WI38 (cell line): ENCODE data around the gene ARL8B.
"Not testable (repeated sequence)": the region's sequence is repeated elsewhere in the genome, so short reads cannot be mapped to it uniquely, and the experiment has no call there.

Experiments
- H3K4me3 ChIP-seq: 2 replicates; pipeline ENCODE4 v1.5.1; 2011; ENCODE audit warnings: low read depth, mild to moderate bottlenecking, control low read depth, low read length
- TF ChIP-seq, protein P1 (sequence below): IDR thresholded peaks from 2 replicates; pipeline ENCODE4 v1.5.1; 2012; ENCODE audit warnings: low read depth, mild to moderate bottlenecking, control low read depth, low read length

The ARL8B gene

DNA sequence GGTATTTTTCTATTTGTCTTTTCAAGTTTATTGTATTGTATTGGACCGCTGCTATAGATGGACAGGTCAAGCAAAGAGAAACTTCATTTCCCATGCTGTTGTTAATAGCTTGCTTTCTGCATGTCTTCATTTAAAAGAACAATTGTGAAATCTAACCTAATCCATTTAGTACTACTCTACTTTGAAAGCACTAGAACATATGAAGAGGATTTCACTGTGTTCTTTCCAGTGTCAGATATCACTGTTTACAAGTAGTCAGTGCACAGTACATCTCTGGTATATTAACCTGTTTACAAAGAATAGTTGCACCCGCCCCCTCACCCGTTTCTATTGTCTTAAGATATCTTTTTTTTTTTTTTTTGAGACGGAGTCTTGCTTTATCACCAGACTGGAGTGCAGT, 43.6 kb downstream of the ARL8B start:
- TF ChIP-seq, protein P1, sequence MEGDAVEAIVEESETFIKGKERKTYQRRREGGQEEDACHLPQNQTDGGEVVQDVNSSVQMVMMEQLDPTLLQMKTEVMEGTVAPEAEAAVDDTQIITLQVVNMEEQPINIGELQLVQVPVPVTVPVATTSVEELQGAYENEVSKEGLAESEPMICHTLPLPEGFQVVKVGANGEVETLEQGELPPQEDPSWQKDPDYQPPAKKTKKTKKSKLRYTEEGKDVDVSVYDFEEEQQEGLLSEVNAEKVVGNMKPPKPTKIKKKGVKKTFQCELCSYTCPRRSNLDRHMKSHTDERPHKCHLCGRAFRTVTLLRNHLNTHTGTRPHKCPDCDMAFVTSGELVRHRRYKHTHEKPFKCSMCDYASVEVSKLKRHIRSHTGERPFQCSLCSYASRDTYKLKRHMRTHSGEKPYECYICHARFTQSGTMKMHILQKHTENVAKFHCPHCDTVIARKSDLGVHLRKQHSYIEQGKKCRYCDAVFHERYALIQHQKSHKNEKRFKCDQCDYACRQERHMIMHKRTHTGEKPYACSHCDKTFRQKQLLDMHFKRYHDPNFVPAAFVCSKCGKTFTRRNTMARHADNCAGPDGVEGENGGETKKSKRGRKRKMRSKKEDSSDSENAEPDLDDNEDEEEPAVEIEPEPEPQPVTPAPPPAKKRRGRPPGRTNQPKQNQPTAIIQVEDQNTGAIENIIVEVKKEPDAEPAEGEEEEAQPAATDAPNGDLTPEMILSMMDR: no peak
- no peak overlapping the region for H3K4me3 ChIP-seq

DNA sequence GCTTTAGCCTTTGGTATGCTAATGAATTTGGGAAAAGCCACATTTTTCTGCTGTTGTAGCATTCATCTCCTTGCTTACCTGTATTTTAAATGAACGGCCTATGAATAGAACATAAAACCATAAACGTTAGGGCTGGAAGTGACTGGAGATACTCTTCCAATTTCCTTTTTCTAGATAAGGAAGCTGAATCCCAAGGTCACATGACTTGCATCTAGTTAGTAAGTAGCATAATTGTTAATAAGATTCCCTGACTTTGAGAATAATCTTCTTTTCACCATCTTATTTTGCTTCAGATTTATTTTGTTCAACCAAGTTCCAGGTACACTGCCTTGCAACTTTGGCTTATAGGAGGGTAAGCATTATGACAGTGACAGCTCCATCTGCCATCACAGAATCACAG, 44.8 kb downstream of the ARL8B start:
- TF ChIP-seq, protein P1: no peak
- H3K4me3 ChIP-seq: no peak overlapping the region

DNA sequence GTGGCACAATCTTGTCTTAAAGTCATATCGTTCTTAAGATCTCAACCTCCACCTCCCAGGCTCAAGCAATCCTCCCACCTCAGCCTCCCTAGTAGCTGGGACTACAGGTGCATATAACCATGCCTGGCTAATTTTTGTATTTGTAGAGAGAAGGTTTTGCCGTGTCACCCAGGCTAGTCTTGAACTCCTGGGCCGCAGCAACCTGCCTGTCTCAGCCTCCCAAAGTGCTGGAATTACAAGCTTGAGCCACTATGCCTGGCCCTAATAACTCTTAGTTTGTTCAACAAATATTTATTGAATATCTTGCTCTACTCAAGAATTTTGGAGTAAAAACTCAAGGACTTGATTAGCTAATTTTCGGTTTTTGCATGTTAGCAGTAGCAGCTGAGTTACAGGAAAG, 46.0 kb downstream of the ARL8B start:
- H3K4me3 ChIP-seq: no peak overlapping the region
- TF ChIP-seq, protein P1: no peak

DNA sequence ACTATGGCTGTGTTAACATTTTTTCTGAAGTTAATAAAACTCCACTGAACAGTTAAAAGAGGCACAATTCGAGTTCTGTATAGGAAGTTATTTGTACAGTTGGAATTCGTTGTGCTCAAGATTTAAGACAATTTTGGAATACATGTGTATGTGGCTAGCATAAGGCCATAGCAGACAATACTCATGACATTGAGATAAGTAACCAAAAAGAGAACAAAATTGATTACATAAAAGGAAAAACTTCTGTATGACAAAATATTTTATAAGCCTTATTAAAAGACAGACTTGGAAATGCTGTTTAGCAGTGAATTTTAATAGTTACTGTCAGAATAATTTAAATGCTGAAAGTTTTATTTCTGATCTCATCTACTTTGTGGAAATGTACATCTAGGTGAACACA, 47.7 kb downstream of the ARL8B start:
- TF ChIP-seq, protein P1: no peak

DNA sequence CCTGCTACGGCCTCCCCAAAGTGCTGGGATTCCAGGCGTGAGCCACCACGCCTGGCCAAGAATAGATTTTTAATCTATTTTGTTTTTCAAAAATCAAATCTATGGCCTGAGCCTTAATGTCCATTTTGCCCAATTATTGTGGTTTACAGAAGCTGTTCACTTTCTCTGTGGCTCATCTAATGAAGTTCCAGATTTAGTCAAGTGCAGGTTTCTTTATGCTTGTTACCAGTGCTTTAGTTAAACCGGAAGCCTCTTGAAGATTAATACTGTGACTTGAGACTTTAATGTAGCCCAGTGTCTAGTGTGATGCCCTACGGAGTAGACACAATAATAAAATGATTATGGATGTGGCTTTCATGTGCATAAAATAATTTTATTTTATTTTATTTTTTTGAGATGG, 48.9 kb downstream of the ARL8B start:
- TF ChIP-seq, protein P1: no peak
- H3K4me3 ChIP-seq: no peak overlapping the region

More for the DNA sequence above, 47.7 kb downstream of the ARL8B start:
- H3K4me3 ChIP-seq: no peak overlapping the region

DNA sequence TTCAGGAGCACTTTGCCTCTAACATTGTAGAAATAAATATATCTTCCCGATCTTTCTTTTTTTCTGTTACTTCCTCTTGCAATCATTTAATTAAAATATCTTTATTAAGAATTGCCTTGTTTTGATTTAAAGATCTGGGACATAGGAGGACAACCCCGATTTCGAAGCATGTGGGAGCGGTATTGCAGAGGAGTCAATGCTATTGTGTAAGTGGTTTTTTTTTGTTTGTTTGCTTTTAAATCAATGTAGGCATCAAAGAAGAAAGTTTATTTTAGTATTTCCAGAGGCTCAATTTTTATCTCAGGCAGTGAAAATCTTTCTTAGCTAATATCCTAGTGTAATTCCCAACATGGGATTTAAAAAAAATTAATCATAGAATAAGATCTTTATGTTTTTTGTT, 49.9 kb downstream of the ARL8B start:
- TF ChIP-seq, protein P1: no peak
- no peak overlapping the region for H3K4me3 ChIP-seq

DNA sequence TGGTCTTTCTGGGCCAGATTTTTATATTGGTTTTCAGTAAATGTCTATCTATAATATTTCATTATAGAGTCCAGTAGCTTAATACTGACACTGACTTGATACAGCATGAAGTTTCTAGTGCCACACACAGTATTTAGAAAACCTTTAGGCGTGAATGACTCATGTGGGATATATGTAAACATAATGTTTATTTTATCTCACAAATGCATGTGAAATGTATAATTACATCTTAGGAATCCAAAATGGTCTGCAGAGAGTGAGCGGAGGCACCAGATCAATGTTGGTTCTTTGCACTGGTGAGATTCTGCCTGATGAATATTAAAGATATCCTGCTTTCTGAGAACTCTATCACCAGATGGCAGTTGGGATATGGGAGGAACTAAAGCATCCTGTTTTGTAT, 56.9 kb downstream of the ARL8B start:
- not testable (repeated sequence) for H3K4me3 ChIP-seq

DNA sequence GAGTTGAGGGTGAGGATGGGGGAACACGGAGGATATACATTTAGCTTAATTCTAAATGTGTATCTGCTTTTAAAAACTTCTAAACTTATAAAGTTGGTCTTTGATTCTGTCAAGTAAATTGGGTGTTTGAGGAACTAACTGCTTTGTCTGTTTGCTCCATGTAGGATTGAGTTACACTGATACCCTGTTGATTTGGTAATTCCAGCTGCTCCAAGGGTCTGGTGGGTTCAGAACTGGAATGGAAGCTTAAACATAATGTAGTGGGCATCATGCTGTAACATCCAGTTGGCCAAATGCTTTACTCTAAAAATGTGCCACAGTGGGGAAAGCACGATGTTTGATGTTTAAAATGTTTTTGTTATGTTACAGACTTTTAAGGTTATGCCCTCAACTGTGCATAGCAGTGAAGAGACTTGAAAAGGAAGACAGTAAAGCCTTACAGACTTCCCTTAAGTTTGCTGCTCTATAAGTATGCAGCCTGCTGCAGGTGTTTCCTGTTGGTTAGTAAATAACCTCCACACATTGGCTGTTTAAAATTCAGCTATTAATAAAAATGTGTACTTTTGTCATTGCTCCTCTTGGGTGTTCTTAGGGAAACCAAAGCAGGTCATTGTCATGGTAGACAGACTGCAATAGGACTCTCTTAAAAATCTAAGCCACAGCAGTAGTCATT, 59.5 kb downstream of the ARL8B start:
- TF ChIP-seq, protein P1: no peak
- no peak overlapping the region for H3K4me3 ChIP-seq

DNA sequence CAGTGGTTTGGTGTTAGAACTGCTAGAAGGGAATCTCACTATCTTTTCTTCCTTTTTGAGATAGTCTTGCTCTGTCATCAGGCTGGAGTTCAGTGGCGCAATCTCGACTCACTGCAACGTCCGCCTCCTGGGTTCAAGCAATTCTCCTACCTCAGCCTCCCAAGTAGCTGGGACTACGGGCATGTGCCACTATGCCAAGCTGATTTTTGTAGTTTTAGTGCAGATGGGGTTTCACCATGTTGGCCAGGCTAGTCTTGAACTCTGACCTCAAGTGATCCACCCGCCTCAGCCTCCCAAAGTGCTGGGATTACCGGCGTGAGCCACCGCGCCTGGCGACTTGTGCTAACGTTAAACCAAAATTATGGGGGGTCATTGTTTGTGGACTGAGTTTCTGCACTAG, 61.6 kb downstream of the ARL8B start:
- H3K4me3 ChIP-seq: not testable (repeated sequence)
